WTC11 (cell line): ENCODE data around the gene CCDC68.

ENCODE experiments used
- CTCF ChIP-seq: fragments of 200-600 bp; IDR thresholded peaks from 2 replicates; pipeline ENCODE4 v1.8.0; 2022; ENCODE audit warnings: antibody characterized with exemption
- E2F4 ChIP-seq: sonication (generic); formaldehyde crosslinking; IDR thresholded peaks from 2 replicates; pipeline ENCODE4 v1.8.1; 2022; ENCODE audit warnings: low read depth, mild to moderate bottlenecking, moderate library complexity, missing genetic modification reagents, borderline replicate concordance
- MYBL2 ChIP-seq: sonication (generic); formaldehyde crosslinking; IDR thresholded peaks from 2 replicates; pipeline ENCODE4 v1.8.1; 2023; ENCODE audit warnings: mild to moderate bottlenecking, moderate library complexity, missing genetic modification reagents
- ZBTB43 ChIP-seq: sonication (generic); formaldehyde crosslinking; IDR thresholded peaks from 2 replicates; pipeline ENCODE4 v1.8.1; 2023; ENCODE audit warnings: mild to moderate bottlenecking, missing genetic modification reagents
- ZNF232 ChIP-seq: sonication (generic); formaldehyde crosslinking; IDR thresholded peaks from 2 replicates; pipeline ENCODE4 v1.8.0; 2022; ENCODE audit warnings: mild to moderate bottlenecking, missing genetic modification reagents
- ZNF416 ChIP-seq: fragments of 250-450 bp; sonication (Bioruptor Pico); IDR thresholded peaks from 2 replicates; pipeline ENCODE4 v1.9.0; 2021; ENCODE audit warnings: mild to moderate bottlenecking, inconsistent platforms
- TF ChIP-seq, protein P1 (sequence below): sonication (generic); formaldehyde crosslinking; IDR thresholded peaks from 2 replicates; pipeline ENCODE4 v1.8.0; 2022; ENCODE audit warnings: mild to moderate bottlenecking, missing genetic modification reagents
- TF ChIP-seq, protein P2 (sequence below): sonication (generic); formaldehyde crosslinking; IDR thresholded peaks from 2 replicates; pipeline ENCODE4 v1.8.1; 2023; ENCODE audit warnings: mild to moderate bottlenecking, missing genetic modification reagents, borderline replicate concordance

DNA sequence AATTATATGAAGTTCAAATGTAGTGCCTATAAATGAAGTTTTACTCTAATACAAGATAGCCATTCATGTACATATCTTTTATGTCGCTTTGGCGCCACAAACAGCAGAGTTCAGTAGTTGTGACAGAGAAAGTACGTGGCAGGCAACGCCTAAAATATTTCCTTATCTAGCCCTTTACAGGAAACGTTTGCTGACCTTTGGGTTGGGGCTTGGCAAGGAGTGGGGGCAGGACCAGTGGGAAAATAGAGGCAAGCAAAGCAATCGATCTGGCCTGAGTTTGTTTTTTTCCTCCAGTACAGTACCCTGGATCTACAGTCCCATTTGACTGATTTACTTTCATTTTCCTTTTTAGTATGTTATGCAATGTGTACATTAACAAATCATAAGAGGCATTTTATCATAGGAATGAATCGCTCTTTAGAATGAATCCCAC, 13.1 kb downstream of the CCDC68 start:
- TF ChIP-seq CTCF: no peak
- TF ChIP-seq, protein P1, sequence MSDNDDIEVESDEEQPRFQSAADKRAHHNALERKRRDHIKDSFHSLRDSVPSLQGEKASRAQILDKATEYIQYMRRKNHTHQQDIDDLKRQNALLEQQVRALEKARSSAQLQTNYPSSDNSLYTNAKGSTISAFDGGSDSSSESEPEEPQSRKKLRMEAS (CRISPR knock-in tag): no peak
- no peak for TF ChIP-seq ZNF416 (CRISPR knock-in tag)
- TF ChIP-seq, protein P2, sequence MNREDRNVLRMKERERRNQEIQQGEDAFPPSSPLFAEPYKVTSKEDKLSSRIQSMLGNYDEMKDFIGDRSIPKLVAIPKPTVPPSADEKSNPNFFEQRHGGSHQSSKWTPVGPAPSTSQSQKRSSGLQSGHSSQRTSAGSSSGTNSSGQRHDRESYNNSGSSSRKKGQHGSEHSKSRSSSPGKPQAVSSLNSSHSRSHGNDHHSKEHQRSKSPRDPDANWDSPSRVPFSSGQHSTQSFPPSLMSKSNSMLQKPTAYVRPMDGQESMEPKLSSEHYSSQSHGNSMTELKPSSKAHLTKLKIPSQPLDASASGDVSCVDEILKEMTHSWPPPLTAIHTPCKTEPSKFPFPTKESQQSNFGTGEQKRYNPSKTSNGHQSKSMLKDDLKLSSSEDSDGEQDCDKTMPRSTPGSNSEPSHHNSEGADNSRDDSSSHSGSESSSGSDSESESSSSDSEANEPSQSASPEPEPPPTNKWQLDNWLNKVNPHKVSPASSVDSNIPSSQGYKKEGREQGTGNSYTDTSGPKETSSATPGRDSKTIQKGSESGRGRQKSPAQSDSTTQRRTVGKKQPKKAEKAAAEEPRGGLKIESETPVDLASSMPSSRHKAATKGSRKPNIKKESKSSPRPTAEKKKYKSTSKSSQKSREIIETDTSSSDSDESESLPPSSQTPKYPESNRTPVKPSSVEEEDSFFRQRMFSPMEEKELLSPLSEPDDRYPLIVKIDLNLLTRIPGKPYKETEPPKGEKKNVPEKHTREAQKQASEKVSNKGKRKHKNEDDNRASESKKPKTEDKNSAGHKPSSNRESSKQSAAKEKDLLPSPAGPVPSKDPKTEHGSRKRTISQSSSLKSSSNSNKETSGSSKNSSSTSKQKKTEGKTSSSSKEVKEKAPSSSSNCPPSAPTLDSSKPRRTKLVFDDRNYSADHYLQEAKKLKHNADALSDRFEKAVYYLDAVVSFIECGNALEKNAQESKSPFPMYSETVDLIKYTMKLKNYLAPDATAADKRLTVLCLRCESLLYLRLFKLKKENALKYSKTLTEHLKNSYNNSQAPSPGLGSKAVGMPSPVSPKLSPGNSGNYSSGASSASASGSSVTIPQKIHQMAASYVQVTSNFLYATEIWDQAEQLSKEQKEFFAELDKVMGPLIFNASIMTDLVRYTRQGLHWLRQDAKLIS (CRISPR knock-in tag): no peak
- no peak for TF ChIP-seq E2F4 (CRISPR knock-in tag)
- TF ChIP-seq MYBL2 (CRISPR knock-in tag): no peak
- TF ChIP-seq ZNF232: no peak
- no peak for TF ChIP-seq ZBTB43 (CRISPR knock-in tag)
